Astrocyte (in vitro differentiated cells and primary cell): ENCODE data around the gene ENOPH1.

ENCODE experiments used
- CTCF ChIP-seq: IDR thresholded peaks from 2 replicates; pipeline ENCODE4 v1.5.1; 2011; ENCODE audit warnings: low read depth, mild to moderate bottlenecking, inconsistent platforms, low read length, moderate library complexity; ENCODE audit not compliant: insufficient read depth
- EZH2 ChIP-seq: IDR thresholded peaks from 2 replicates; pipeline ENCODE4 v1.6.1; 2012; ENCODE audit warnings: mild to moderate bottlenecking, low read length, inconsistent platforms; ENCODE audit not compliant: insufficient read depth

GRCh38 chr4:82493721-82494425 lies 63.5 kb downstream of the ENOPH1 start:
- no peak for TF ChIP-seq EZH2
- no peak for TF ChIP-seq CTCF
